Stimulated activated naive CD4-positive, alpha-beta T cell treated with Interleukin-2 at 50 U/mL for 16 hours (primary cell): ENCODE data around the gene RNF40.
A peak's percentile ranks its signal among the peaks of the same experiment; 100 is the strongest.

Source experiments
- DNase-seq: peaks from one replicate; lab custom pipeline; 2025; lab: John Stamatoyannopoulos, UW

The RNF40 gene

DNA sequence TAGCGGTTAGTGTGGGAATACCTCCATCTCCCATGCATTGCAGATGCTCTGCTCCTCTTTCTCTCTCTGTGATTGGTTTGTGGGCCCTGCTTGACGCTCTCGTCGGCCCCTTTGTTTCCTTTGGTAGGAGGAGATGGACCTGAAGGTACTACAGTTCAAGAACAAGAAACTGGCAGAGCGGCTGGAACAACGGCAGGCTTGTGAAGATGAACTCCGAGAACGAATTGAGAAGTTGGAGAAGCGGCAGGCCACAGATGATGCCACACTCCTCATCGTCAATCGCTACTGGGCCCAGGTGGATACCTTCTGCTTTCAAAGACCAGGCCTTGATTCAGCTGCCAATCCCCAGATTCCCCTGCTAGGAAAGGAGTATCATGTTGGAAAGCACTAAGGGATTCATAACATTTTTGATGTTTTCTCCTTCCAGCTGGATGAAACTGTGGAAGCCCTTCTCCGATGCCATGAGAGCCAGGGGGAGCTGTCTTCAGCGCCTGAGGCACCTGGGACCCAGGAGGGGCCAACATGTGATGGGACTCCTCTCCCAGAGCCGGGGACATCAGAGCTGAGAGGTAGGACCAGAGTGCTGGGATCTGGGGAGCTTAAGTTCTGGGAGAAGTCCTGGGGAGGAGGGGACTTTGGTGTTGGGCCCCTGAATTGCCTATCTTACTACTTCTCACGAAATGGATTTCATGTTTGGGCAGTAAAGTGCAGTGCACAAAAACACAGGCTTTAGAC is 1.0 kb downstream of the RNF40 start:
- DNase-seq = no peak

DNA sequence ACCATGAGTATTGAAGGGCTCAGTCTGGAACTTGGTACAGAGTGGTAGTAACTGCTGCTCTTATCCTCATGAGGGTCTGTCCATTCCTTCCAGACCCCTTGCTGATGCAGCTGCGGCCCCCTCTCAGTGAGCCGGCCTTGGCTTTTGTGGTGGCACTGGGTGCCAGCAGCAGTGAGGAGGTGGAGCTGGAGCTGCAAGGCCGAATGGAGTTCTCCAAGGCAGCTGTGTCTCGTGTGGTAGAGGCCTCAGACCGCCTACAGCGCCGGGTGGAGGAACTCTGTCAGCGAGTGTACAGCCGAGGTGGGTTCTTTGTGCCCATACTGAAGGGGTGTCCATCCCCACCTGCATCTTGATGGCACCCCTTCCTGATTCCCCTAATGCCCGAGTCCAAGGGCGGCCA is 2.0 kb downstream of the RNF40 start:
- DNase-seq = no peak

DNA sequence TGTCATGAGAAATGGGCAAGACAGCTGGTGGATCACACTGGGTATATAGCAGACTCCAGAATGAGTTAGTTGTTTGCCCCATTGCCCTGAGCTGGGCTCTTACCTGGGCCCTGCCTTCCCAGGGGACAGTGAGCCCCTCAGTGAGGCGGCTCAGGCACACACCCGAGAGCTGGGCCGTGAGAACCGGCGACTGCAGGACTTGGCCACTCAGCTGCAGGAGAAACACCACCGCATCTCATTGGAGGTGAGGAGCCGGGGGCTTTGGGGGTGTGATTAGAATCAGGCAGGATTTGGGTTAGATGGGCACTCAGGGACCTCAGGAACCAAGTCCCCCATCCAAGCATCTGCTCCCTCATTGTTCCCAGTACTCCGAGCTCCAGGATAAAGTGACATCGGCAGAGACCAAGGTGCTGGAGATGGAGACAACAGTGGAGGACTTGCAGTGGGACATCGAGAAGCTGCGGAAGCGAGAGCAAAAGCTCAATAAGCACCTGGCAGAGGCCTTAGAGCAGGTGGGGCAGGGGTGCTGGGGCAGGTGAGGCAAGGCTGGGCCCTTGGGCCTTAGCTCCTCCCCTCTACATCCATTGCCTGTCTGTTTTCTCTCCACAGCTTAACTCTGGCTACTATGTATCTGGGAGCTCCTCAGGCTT is 2.8 kb downstream of the RNF40 start:
- no peak for DNase-seq

DNA sequence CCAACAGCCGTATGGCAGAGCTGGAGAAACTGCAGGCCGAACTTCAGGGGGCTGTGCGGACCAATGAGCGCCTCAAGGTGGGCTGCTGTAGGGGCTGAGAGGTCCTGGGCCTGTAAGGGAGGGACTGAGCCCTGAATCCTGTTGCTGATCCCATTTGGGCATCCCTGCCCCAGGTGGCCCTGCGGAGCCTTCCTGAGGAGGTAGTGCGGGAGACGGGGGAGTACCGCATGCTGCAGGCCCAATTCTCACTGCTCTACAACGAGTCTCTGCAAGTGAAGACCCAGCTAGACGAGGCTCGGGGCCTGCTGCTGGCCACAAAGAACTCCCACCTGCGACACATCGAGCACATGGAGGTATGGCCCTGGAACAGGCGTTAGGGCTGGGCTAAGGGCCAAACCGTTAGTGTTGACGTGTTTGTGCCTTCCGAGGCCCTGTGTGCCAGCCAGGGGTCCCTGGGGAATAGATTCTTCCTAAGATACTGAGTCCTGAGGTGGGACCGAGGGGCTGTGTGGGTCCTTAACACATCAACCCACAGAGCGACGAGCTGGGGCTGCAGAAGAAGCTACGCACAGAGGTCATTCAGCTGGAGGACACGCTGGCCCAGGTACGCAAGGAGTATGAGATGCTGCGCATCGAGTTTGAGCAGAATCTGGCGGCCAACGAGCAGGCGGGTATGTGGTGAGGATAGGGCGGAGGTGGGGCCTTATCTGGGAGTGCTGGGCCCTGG is 4.2 kb downstream of the RNF40 start:
- no peak for DNase-seq

DNA sequence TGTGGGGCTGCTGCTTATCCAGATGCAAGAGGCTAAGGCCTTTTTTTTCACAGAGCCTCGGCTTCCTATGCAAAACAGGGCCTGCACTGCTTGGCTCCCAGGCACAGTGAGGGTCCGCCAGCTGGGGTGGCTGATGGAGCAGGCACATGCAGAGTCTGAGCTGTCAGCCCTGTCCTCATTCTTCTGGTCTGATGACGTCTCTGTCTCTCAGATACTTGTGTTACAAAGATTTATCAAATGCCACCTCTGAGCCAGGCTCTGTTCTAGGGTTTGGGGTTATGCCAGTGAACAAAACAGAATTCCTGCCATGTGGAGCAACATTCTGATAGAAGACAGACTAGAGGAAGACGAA is 4.8 kb downstream of the RNF40 start:
- no peak for DNase-seq

DNA sequence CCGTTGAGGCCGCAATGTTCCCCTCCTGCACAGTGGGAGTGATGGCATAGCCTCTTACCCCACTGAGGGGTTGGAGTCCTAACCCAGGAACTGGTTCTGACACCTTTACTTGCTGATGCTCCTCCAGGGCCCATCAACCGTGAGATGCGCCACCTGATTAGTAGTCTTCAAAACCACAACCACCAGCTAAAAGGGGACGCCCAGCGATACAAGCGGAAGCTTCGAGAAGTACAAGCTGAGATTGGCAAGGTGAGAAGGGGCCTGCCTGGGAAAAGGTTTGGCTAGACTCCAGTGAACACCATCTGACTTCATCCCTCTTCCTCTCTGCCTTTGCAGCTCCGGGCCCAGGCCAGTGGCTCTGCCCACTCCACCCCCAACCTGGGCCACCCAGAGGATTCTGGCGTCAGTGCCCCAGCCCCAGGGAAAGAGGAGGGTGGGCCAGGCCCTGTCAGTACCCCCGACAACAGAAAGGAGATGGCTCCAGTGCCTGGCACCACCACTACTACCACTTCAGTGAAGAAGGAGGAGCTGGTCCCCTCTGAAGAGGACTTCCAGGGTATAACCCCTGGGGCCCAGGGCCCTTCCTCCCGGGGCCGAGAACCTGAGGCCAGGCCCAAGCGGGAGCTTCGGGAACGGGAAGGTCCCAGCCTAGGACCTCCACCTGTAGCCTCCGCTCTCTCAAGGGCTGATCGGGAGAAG is 5.8 kb downstream of the RNF40 start:
- no peak for DNase-seq

DNA sequence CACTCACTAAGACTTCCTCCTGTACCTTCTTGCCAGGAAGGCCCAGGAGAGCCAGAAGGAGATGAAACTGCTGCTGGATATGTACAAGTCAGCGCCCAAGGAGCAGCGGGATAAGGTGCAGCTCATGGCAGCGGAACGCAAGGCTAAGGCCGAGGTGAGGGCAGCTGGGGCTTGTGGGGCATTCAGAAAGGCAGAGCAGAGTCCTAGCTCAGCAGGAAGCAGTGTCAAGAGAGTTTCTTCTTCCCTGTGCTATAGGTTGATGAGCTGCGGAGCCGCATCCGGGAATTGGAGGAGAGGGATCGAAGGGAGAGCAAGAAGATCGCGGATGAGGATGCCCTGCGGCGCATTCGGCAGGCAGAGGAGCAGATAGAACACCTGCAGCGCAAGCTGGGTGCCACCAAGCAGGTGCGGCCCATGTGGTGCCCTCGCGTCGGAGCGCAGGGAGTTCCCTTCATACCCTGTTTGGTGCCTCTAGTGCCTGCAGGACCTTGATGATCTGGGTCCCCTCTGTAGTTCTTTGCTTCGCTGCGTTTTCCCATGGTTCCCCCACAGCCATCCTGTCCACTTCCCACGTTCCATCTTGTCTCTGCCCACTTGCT is 6.6 kb downstream of the RNF40 start:
- DNase-seq = no peak

DNA sequence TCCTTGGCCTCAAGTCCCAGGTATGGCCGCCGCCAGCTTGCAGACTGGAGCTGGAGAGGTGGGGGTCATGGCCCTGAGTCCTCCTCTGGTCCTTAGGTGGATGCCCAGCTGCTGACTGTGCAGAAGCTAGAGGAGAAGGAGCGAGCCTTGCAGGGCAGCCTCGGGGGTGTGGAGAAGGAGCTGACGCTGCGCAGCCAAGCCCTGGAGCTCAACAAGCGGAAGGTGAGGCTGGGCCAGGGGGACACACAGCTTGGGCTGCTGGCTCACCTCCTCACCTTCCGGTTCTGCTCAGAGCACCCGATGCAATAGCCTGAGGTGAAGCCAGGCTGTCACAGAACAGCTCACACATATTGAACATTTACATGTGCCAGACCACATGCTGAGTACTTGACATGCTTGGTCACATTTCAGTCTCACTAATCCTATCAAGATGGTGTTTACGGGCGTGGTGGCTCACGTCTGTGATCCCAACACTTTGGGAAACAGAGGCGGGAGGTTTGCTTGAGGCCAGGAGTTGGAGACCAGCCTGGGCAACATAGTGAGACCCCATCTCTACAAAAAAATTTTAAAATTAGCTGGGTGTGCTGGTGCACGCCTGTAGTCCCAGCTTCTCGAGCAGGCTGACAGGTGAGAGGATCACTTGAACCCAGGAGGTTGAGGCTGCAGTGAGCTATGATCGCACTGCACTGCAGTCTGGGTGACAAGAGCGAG is 7.4 kb downstream of the RNF40 start:
- DNase-seq = no peak

DNA sequence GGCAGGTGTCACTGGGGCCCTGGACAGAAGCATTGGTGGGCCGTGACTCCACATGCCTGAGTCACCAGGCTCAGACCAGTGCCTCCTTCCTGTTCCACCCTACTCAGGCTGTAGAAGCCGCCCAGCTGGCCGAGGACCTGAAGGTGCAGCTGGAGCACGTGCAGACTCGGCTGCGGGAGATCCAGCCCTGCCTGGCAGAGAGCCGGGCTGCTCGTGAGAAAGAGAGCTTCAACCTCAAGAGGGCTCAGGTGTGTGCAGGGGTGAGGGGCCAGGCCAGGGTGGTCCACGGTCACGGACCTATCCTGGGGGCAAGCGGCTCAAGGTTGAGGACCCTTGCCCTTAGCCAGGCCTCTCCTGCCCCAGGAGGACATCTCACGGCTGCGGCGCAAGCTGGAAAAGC is 9.6 kb downstream of the RNF40 start:
- DNase-seq = no peak

DNA sequence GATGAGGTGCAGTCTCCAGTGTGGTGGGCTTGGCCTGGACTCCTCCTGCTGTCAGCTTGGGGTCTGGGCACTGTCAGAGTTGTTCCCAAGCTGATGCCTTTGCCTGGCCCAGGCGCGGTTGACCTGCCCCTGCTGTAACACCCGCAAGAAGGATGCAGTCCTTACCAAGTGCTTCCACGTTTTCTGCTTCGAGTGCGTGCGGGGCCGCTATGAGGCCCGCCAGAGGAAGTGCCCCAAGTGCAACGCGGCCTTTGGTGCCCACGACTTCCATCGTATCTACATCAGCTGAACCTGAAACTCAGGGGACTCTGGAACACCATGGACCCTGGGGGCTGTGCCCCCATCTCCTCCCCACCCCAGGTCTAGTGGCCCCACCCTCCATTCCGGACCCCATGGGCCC is 11.7 kb downstream of the RNF40 start:
- DNase-seq = no peak

DNA sequence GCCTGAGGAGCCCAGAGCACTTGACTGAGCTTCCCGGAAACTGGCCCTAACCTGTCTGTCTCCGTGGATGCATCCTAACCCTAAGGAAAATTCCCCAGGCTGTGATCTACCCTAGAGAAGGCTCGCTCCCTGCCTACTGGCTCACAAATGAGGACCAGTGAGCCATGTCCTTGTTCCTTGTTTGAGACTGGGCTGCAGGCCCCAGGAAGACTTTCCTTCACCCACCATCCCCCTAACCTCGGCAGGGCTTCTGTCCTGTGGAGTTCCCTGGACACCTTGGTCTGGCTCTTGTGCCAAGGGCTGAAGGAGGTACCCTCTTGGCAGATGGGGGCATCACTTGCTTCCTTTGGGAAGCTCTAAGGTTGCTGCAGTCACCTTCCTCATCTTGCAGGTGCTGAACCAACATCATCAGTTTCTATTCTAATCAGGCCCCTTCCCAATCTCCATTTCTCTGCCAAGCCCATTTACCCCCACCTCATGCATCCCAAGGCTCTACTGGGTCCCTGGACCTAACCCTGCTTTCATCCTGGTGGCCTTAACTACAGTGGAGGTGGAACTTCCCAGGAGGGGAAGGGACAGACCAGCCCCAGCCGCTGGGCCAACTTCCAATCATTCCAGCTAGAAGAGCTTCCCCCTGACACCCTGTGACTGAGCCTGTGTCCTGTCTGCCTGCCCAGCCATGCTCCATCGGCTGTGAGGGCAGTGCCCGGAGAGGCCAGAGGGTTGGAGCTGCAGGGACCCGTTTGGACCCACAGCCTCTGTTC is 12.4 kb downstream of the RNF40 start:
- no peak for DNase-seq

DNA sequence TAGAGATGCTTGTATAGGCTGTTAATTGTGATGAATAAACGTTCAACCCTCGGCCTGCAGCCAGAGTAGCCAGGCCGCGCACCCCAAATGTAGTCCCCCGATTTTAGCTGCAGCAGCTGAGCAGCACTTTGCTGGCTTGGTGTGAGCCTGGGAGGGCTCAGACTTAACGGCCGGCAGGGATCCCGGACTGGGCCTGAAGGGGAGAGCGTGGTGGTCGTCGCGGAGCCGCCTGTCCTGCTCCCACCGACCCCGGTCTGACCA is 12.9 kb downstream of the RNF40 start:
- no peak for DNase-seq

DNA sequence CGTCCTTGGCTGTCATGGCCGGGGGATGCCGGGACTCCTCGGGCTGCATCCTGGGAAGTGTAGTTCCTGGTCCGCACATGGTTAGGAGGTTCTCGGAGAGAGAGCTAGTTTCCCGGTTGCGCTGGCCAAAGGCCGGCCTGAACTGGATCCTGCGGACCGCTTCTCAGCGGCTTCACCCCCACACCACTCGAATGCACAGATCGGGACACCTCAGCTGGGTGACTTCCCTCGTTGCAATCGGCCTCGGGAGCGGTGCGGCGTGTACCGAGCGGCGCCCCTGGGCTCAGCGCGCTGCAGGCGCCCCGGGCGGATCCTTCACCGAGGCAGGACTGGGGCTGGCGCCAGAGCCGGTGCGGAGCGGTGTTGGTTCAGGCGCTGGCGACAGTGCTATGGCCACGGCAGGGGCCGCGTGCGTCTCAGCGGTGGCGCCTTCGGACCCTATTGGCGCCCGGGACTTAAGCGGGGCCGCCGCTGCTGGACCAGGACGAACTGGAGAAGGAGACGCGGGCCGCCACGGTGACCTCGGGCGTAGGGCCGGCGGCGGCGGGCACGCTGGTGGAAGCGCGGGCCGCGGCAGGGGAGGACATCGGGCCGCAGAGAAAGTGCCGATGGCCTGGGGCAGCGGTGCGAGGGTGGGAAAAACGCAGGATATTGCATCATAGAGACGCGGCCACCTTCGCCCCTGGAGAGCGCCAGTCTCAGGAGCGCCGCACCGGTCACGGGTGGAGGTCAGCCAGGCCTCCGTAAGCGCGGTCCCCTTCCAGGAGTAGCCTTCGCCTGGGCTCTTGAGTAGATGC is 13.5 kb downstream of the RNF40 start:
- peak; percentile 42 for DNase-seq

DNA sequence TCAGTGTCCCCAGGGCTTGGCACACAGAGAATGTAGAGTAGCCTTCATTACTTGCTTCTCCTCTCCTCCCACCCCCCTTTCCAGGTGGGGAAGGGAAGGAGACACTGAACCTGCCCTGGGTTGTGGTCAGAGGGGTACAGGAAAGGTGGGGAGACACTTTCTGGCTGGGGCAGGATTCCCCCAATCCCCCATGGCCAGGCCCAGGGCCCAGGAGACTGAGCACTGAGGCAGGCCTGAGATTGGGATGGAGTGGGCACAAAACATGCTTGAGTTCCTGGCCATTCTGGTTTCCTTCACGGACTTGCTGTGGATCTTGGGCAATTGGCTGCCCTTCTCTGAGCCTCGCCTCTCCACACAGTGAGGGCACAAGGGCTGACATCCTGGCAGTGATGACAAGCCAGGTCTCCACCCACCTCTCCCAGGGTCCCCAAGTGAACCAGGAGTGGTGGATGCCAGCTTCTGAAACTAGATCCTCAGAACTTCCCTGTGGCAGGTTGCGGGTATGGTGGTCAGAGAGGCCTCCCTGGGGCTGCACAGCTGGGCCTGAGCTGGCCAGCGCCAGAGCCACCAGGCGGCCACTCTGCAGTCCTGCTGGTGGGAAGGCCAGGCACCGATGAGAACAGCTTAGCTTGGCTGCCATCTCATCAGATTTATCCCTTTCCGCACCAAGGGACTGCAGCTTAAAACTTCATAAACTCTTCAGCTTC is 15.6 kb downstream of the RNF40 start:
- no peak for DNase-seq

DNA sequence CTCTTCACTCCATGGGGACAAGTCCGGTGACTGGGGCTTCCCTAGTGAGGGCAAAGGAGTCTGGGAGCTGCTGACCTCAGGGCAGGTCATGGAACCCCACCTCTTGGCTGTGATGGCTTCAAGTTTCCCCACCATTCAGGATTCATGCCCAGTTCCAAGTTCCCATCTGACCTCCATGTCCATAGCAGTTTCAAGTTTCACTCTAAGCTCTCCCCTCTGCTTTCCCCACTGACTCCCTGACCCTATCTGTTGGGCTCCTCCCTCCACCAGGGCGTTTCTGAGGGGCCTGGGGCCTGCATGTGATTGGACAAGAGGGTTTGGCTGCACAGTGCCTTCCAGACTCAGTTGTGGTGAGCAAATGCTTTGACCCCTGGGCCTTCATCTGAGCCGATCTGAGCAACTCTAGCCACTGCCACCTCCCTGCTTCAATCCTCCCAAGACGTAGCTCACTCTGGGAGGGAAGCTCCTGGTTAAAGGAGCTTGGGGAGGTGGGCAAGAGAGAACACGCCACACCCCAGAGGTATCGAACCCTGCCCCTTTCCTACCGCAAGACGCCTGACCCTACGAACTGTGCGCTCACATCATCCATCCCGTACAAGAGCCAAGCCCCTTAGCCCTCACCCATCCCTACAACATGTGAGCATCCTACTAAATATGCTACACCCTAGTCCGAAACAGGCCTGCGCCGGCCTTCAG is 16.6 kb downstream of the RNF40 start:
- DNase-seq = no peak

DNA sequence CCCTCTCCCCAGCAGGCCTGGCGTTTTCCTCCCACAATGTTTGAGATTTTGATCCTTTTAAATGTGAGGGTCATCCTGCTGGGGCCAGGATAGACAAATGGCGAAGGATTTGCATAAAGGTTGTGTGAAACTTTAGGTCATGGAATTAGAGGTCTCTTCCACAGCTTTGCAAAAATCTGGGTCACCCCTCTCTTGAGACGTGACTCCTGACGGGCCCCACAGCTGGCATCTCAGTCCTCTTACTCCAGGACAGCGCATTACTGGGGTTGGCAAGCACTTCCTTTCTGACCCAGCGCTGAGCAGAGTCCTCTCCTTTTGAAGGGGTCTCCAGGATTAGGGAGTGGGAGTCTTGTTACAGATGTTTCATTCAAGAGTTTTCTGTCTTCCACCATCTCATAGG is 17.5 kb downstream of the RNF40 start:
- no peak for DNase-seq

DNA sequence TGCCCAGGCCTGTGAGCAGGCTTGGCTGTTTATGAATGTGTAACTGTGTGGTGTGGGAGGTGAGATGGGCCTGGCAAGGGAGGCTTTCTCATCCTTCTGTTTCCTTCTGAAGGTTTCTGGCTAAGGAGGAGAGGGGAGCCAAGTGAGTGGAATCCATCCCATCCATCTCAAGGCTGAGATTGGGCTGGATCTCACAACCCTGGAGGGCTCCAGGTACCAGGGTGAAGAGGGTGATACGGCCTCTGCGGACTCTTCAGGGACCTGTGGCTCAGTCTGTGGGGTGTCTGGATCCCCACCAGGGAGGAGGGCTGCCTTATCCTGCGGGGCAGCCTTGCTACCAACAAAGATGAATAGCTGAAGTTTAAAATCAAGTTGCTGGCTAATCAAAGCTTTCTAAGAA is 17.9 kb downstream of the RNF40 start:
- DNase-seq = no peak

DNA sequence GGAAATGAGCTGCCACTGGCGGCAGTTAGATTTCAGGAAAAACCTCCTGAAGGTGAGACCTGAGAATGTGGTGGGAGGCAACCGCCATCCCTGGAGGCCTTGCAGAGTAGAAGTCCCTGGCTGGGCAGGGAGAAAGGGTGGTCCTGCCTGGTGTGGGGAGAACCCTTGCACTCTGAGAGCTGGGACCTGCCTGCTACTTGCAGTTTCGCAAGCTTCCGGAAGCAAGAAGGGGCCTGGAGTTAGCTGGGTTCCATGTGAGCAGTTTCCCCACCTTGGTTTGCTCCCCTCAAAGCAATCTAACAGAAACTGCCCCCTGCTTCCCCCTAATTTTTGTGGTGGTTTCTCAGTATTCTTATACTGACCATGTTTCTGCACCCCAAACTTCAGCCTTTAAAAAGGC is 18.4 kb downstream of the RNF40 start:
- DNase-seq = no peak
